ENCODE data around the gene WRNIP1. TPM values are rescaled to one million over a fixed set of nuclear protein-coding genes. Genes with fewer than 3 reads are reported as not detected.

The WRNIP1 gene
- total RNA-seq, 1 experiment from 2014 or later = 36.3 TPM

- TF ChIP-seq E2F1 (CRISPR knock-in tag; IDR thresholded peaks at IDR 0.05) (no peak), ERG (CRISPR knock-in tag; IDR thresholded peaks at IDR 0.05) (no peak), GRHL2 (CRISPR knock-in tag; IDR thresholded peaks at IDR 0.05; ENCODE audit: insufficient replicate concordance, severe bottlenecking) (no peak), MXD4 (CRISPR knock-in tag; IDR thresholded peaks at IDR 0.05; ENCODE audit: borderline replicate concordance) (no peak), NFYB (CRISPR knock-in tag; conservative IDR thresholded peaks at IDR 0.05; ENCODE audit: low read depth) (no peak), TEAD1 (CRISPR knock-in tag; IDR thresholded peaks at IDR 0.05) (no peak), JAZF1 (CRISPR knock-in tag; IDR thresholded peaks at IDR 0.05) (no peak), JUN (CRISPR knock-in tag; IDR thresholded peaks at IDR 0.05) (no peak), ATF3 (CRISPR knock-in tag; conservative IDR thresholded peaks at IDR 0.05) (no peak), AR (CRISPR knock-in tag; IDR thresholded peaks at IDR 0.05) (no peak), ZMAT4 (CRISPR knock-in tag; IDR thresholded peaks at IDR 0.05) (no peak)
- TF ChIP-seq, protein P1, sequence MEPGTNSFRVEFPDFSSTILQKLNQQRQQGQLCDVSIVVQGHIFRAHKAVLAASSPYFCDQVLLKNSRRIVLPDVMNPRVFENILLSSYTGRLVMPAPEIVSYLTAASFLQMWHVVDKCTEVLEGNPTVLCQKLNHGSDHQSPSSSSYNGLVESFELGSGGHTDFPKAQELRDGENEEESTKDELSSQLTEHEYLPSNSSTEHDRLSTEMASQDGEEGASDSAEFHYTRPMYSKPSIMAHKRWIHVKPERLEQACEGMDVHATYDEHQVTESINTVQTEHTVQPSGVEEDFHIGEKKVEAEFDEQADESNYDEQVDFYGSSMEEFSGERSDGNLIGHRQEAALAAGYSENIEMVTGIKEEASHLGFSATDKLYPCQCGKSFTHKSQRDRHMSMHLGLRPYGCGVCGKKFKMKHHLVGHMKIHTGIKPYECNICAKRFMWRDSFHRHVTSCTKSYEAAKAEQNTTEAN (CRISPR knock-in tag; IDR thresholded peaks at IDR 0.05) = no peak
- TF ChIP-seq, protein P2, sequence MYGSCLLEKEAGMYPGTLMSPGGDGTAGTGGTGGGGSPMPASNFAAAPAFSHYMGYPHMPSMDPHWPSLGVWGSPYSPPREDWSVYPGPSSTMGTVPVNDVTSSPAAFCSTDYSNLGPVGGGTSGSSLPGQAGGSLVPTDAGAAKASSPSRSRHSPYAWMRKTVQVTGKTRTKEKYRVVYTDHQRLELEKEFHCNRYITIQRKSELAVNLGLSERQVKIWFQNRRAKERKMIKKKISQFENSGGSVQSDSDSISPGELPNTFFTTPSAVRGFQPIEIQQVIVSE (CRISPR knock-in tag; IDR thresholded peaks at IDR 0.05; ENCODE audit: borderline replicate concordance) = no peak
- TF ChIP-seq, protein P3, sequence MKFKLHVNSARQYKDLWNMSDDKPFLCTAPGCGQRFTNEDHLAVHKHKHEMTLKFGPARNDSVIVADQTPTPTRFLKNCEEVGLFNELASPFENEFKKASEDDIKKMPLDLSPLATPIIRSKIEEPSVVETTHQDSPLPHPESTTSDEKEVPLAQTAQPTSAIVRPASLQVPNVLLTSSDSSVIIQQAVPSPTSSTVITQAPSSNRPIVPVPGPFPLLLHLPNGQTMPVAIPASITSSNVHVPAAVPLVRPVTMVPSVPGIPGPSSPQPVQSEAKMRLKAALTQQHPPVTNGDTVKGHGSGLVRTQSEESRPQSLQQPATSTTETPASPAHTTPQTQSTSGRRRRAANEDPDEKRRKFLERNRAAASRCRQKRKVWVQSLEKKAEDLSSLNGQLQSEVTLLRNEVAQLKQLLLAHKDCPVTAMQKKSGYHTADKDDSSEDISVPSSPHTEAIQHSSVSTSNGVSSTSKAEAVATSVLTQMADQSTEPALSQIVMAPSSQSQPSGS (CRISPR knock-in tag; IDR thresholded peaks at IDR 0.05; ENCODE audit: borderline replicate concordance, low read depth) = no peak
- TF ChIP-seq, protein P4, sequence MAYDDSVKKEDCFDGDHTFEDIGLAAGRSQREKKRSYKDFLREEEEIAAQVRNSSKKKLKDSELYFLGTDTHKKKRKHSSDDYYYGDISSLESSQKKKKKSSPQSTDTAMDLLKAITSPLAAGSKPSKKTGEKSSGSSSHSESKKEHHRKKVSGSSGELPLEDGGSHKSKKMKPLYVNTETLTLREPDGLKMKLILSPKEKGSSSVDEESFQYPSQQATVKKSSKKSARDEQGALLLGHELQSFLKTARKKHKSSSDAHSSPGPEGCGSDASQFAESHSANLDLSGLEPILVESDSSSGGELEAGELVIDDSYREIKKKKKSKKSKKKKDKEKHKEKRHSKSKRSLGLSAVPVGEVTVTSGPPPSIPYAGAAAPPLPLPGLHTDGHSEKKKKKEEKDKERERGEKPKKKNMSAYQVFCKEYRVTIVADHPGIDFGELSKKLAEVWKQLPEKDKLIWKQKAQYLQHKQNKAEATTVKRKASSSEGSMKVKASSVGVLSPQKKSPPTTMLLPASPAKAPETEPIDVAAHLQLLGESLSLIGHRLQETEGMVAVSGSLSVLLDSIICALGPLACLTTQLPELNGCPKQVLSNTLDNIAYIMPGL (CRISPR knock-in tag; IDR thresholded peaks at IDR 0.05) = no peak
- TF ChIP-seq, protein P5, sequence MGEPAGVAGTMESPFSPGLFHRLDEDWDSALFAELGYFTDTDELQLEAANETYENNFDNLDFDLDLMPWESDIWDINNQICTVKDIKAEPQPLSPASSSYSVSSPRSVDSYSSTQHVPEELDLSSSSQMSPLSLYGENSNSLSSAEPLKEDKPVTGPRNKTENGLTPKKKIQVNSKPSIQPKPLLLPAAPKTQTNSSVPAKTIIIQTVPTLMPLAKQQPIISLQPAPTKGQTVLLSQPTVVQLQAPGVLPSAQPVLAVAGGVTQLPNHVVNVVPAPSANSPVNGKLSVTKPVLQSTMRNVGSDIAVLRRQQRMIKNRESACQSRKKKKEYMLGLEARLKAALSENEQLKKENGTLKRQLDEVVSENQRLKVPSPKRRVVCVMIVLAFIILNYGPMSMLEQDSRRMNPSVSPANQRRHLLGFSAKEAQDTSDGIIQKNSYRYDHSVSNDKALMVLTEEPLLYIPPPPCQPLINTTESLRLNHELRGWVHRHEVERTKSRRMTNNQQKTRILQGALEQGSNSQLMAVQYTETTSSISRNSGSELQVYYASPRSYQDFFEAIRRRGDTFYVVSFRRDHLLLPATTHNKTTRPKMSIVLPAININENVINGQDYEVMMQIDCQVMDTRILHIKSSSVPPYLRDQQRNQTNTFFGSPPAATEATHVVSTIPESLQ (CRISPR knock-in tag; IDR thresholded peaks at IDR 0.05) = no peak
- TF ChIP-seq, protein P6, sequence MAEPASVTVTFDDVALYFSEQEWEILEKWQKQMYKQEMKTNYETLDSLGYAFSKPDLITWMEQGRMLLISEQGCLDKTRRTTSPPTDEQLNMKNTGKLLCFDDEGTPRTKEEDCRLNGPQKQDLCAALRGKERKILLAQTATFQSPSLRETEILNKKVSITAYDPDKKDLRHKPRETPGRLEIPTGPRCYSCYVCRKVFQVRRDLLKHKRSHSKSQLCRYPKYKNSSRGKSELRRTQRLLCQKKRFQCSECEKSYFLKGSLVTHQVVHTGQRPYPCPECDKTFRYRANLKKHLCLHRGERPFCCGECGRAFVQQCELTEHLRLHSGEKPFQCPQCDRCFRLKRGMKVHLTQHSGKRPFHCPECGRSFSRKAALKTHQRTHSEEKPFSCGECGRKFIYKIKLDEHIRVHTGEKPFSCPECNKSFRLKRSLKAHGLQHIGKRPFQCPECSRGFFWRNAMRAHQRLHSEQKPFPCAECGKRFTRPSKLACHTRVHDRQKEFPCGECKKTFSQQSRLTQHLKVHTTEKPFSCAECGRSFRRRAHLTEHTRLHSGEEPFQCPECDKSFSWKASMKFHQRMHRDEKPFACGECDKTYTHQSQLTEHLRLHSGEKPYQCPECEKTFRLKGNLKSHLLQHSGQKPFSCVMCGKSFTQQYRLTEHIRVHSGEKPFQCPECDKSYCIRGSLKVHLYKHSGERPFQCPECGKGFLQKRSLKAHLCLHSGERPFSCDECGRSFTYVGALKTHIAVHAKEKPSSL (CRISPR knock-in tag; conservative IDR thresholded peaks at IDR 0.05) = no peak
Observed at GRCh38 chr6:2793534-2794151, 28.4 kb downstream of the WRNIP1 start (continued).

Measured in WTC11 (cell line).